Prostate gland (tissue), 2 donors: ENCODE data around the gene COL23A1. TPM values are rescaled to one million over a fixed set of nuclear protein-coding genes. Genes with fewer than 3 reads are reported as not detected.

ENCODE experiments used
- DNase-seq: peaks from one replicate; pipeline ENCODE4 v3.0.0-alpha.2; 2019; ENCODE audit warnings: low spot score
- H3K27ac ChIP-seq, 2 donors: fragments of 200-600 bp; sonication (generic); 2 replicates each; pipeline ENCODE4 v1.5.1; 2017 to 2019
- H3K27me3 ChIP-seq: fragments of 200-600 bp; sonication (generic); replicated peaks from 2 replicates; pipeline ENCODE4 v1.5.1; 2019; ENCODE audit not compliant: insufficient read depth
- H3K36me3 ChIP-seq, 2 donors: fragments of 200-600 bp; sonication (generic); 1 replicate in 1 of 2; 2 replicates in 1 of 2; pipeline versions ENCODE4 v1.5.1 to v1.8.1; 2017 to 2019
- H3K4me1 ChIP-seq: fragments of 200-600 bp; sonication (generic); replicated peaks from 2 replicates; pipeline ENCODE4 v1.5.1; 2019
- H3K4me3 ChIP-seq, 2 donors: fragments of 200-600 bp; sonication (generic); 2 replicates each; pipeline ENCODE4 v1.5.1; 2017 to 2019
- H3K9me3 ChIP-seq: fragments of 200-600 bp; sonication (generic); 2 replicates; pipeline ENCODE4 v1.5.1; 2017
- CTCF ChIP-seq, 4 experiments: fragments of 200-600 bp in 2 of 4; fragments of 450-650 bp in 2 of 4; sonication (generic) in 2 of 4; IDR thresholded peaks; 1 replicate in 3 of 4; 2 replicates in 1 of 4; pipeline ENCODE4 v1.5.1; 2016 to 2019; ENCODE audit warnings: antibody characterized with exemption in 4 of 4, mild to moderate bottlenecking in 2 of 4, moderate library complexity in 2 of 4
- POLR2A ChIP-seq: fragments of 450-650 bp; IDR thresholded peaks from one replicate; pipeline ENCODE4 v1.6.1; 2016; ENCODE audit warnings: antibody characterized with exemption, mild to moderate bottlenecking
- POLR2AphosphoS5 ChIP-seq: sonication (generic); formaldehyde crosslinking; IDR thresholded peaks from one replicate; pipeline ENCODE4 v1.6.1; 2017; ENCODE audit warnings: antibody characterized with exemption
- WGBS: methylation state at CpG from one replicate; pipeline ENCODE4 v1.1.5; 2018; 5-methylcytosine and 5-hydroxymethylcytosine counted together
- intact Hi-C: fragments of 100-400 bp; cut with DNase I; formaldehyde crosslinking; loops from one replicate; pipeline ENCODE4 v1.14.2; 2022
- total RNA-seq, 2 donors: library from RNA; depleted of rRNA; stranded (reverse); fragments of >200 nt; gene quantifications; one replicate each; pipeline ENCODE4 v1.1.0, GENCODE V29; 2016

Gene COL23A1
- total RNA-seq, 2 donors from 2014 or later: 2.7 to 6.1 TPM

GRCh38 chr5:178272591-178272990 lies 317.6 kb downstream of the COL23A1 start:
- WGBS: 94% methylated on average over 9 of the region's 9 CpGs
- Histone ChIP-seq H3K36me3 (no peaks in the 10 kb centered on the region), H3K9me3 (no peaks in the 10 kb centered on the region), H3K27ac (no peak overlapping the region), H3K4me3 (no peak overlapping the region), H3K4me1 (no peaks in the 10 kb centered on the region), H3K27me3 (peaks cover 2% of the 10 kb centered on the region)
- TF ChIP-seq CTCF (IDR thresholded peaks at IDR 0.05): no peak
- no peak for TF ChIP-seq POLR2A
- no peak for TF ChIP-seq POLR2AphosphoS5
- no peak for DNase-seq
- intact Hi-C loops: no loop called here

GRCh38 chr5:178271726-178272479 lies 318.3 kb downstream of the COL23A1 start:
- TF ChIP-seq CTCF (IDR thresholded peaks at IDR 0.05) (no peak), POLR2AphosphoS5 (no peak), POLR2A (no peak)
- no peak for DNase-seq
- no peak overlapping the region for H3K4me3 ChIP-seq
- H3K4me1 ChIP-seq: no peaks in the 10 kb centered on the region
- H3K27ac ChIP-seq: no peak overlapping the region
- intact Hi-C loops: no loop called here
- no peaks in the 10 kb centered on the region for H3K9me3 ChIP-seq
- no peaks in the 10 kb centered on the region for H3K36me3 ChIP-seq
- WGBS: 85% methylated on average over 23 of the region's 24 CpGs
- H3K27me3 ChIP-seq: peaks cover 2% of the 10 kb centered on the region

- H3K27me3 ChIP-seq: no peaks in the 10 kb centered on the region
- intact Hi-C loops: no loop called here
- no peaks in the 10 kb centered on the region for H3K9me3 ChIP-seq
- TF ChIP-seq POLR2A (no peak), POLR2AphosphoS5 (no peak), CTCF (IDR thresholded peaks at IDR 0.05) (no peak)
- H3K4me3 ChIP-seq: no peak overlapping the region
- 93% methylated on average over 4 of the region's 4 CpGs for WGBS
- no peaks in the 10 kb centered on the region for H3K36me3 ChIP-seq
- DNase-seq: no peak
- H3K4me1 ChIP-seq: no peaks in the 10 kb centered on the region
- H3K27ac ChIP-seq: no peak overlapping the region
Observed at GRCh38 chr5:178271231-178271630, 319.0 kb downstream of the COL23A1 start.

GRCh38 chr5:178269499-178269898 lies 320.7 kb downstream of the COL23A1 start:
- no peak overlapping the region for H3K4me3 ChIP-seq
- no peaks in the 10 kb centered on the region for H3K4me1 ChIP-seq
- no peak for TF ChIP-seq POLR2AphosphoS5
- no peak for TF ChIP-seq CTCF (IDR thresholded peaks at IDR 0.05)
- no peak for TF ChIP-seq POLR2A
- WGBS: 94% methylated on average over 1 of the region's 1 CpG
- no peaks in the 10 kb centered on the region for H3K36me3 ChIP-seq
- no peaks in the 10 kb centered on the region for H3K9me3 ChIP-seq
- no peak overlapping the region for H3K27ac ChIP-seq
- DNase-seq: no peak
- H3K27me3 ChIP-seq: no peaks in the 10 kb centered on the region
- intact Hi-C loops: no loop called here

GRCh38 chr5:178267876-178268275 lies 322.3 kb downstream of the COL23A1 start:
- Histone ChIP-seq H3K27me3 (no peaks in the 10 kb centered on the region), H3K36me3 (no peaks in the 10 kb centered on the region), H3K27ac (no peak overlapping the region), H3K9me3 (no peaks in the 10 kb centered on the region), H3K4me1 (no peaks in the 10 kb centered on the region), H3K4me3 (no peak overlapping the region)
- DNase-seq: no peak
- intact Hi-C loops: no loop called here
- no peak for TF ChIP-seq CTCF (IDR thresholded peaks at IDR 0.05)
- TF ChIP-seq POLR2A: no peak
- no peak for TF ChIP-seq POLR2AphosphoS5
- WGBS: 91% methylated on average over 10 of the region's 10 CpGs
